Breast epithelium (tissue), 3 donors: Measurements from ENCODE around the gene ECD.

Experiments
- CTCF ChIP-seq, 3 donors: fragments of 450-650 bp; IDR thresholded peaks; one replicate each; pipeline ENCODE4 v1.5.1; 2016 to 2017; ENCODE audit warnings: antibody characterized with exemption in 3 of 3, mild to moderate bottlenecking in 3 of 3, moderate library complexity in 3 of 3
- POLR2A ChIP-seq: fragments of 450-650 bp; IDR thresholded peaks from one replicate; pipeline ENCODE4 v1.6.1; 2016; ENCODE audit warnings: antibody characterized with exemption, mild to moderate bottlenecking, moderate library complexity
- POLR2AphosphoS5 ChIP-seq, 3 donors: sonication (generic); formaldehyde crosslinking; IDR thresholded peaks; one replicate each; pipeline ENCODE4 v1.6.1; 2017; ENCODE audit warnings: antibody characterized with exemption in 3 of 3

- no peak for TF ChIP-seq CTCF (IDR thresholded peaks at IDR 0.05)
- no peak for TF ChIP-seq POLR2A
- TF ChIP-seq POLR2AphosphoS5 (IDR thresholded peaks at IDR 0.05): no peak
These were observed 1.5 kb upstream of the ECD start for GRCh38 chr10:73169320-73169719.
